ENCODE data around the gene PTGDS.

Gene PTGDS

DNA sequence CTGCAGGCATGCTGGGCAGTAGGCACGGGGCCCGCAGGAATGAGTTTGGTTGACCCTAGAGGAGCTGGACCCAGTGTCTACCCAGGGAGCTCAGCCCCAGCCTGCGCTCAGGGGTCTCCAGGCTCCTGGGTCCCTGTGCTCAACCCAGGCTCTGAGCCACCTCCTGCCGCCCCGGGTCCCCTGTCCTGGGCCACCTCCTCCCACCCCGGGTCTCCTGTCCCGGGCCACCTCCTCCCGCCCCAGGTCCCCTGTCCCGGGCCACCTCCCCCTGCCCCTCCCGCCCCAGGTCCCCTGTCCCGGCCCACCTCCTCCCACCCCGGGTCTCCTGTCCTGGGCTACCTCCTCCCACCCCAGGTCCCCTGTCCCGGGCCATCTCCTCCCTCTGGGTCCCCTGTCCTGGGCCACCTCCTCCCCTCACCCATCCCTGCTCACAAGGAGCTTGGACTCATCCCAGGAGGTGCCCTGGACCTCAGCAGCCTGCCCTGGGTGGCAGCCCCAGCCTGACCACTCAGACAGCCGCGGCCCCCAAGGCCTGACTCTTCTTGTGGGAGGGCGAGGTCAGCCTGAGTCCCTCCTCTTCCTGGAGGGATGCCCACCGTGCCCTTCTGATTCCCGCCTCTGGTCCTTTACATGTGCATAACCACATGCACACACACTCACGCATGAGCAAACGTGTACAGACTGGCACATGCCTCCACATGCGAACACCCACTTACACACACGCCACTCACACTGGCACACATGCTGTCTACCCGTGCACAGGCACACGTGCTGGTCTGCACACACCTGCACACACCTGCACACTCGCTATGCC is 22.8 kb upstream of the PTGDS start:
- no peaks in the 10 kb centered on the region for H3K36me3 ChIP-seq (ENCODE audit: control insufficient read depth in 1 of 2, insufficient read depth in 2 of 2, low read length in 2 of 2)
- no peak overlapping the region for H3K4me3 ChIP-seq (ENCODE audit: low read depth in 1 of 2, low read length in 2 of 2)
- H3K9me3 ChIP-seq (ENCODE audit: control insufficient read depth in 1 of 2, low read length in 2 of 2), result no peaks in the 10 kb centered on the region
- no peak overlapping the region for H3K27ac ChIP-seq (ENCODE audit: low read length)
- peaks cover 0 to 9% of the 10 kb centered on the region in 2 donors for H3K4me1 ChIP-seq (ENCODE audit: control insufficient read depth in 1 of 2, insufficient read depth in 2 of 2, low read length in 2 of 2)
- no peaks in the 10 kb centered on the region for H3K27me3 ChIP-seq (ENCODE audit: low read depth, low read length)

DNA sequence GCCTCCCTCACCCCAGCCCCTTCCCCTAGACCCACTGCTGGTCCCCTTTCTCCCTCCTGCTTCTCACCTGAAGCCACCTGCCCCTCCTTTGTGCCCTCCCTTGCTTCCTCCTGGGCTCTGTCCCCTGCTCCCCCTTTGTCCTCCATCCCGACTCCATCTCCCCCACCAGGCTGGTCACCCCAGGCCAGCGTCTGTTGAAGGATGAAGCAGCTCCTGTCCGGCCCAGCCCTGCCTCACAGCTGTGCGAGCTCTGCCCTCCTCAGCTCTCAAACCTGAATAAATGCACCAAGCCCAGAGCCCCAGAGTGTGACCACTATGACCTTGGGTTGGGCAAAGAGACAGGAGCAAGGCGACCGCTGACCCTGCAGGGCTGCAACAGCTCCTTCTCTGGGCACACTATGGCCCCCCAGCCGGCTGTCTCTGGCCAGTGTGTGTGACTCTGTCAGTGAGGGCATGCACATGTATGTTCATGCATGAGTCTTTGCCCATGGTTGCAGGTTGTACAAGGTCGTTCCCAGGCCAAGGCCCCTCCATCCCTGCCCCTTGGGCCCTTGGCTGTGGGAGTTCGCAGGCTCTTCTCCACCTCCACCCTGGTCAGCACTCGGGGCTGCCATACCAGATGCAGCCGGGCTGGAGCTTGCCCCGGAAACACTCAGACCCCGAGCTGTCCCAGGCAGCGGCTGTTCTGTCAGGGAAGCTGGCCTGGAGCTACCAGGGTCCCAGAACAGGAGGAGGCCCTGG is 21.9 kb upstream of the PTGDS start:
- Histone ChIP-seq H3K36me3 (ENCODE audit: control insufficient read depth in 1 of 2, insufficient read depth in 2 of 2, low read length in 2 of 2) (no peaks in the 10 kb centered on the region), H3K9me3 (ENCODE audit: control insufficient read depth in 1 of 2, low read length in 2 of 2) (no peaks in the 10 kb centered on the region), H3K4me1 (ENCODE audit: control insufficient read depth in 1 of 2, insufficient read depth in 2 of 2, low read length in 2 of 2) (peaks cover 0 to 4% of the 10 kb centered on the region in 2 donors), H3K27me3 (ENCODE audit: low read depth, low read length) (no peaks in the 10 kb centered on the region), H3K4me3 (ENCODE audit: low read depth in 1 of 2, low read length in 2 of 2) (no peak overlapping the region), H3K27ac (ENCODE audit: low read length) (no peak overlapping the region)

DNA sequence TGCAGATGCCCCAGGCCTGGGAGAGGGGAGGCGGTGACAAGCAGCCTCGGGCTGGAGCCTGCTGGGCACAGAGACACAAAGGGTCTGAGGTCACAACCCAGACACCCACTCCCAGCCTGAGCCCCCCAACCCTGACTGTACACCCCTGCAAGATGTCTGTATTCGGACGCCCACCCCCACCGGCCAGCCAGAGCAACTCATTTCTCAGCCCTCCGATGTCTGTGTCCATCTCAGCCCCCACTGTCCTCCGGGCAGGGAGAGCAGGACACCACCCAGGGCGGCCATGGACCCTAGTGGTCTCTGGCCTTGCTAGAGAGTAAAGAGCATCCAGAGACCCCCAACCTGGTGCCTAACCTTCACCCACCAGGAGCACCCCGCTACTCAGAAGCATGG is 21.4 kb upstream of the PTGDS start:
- no peak overlapping the region for H3K27ac ChIP-seq (ENCODE audit: low read length)
- H3K36me3 ChIP-seq (ENCODE audit: control insufficient read depth in 1 of 2, insufficient read depth in 2 of 2, low read length in 2 of 2), result no peaks in the 10 kb centered on the region
- peaks cover 0 to 3% of the 10 kb centered on the region in 2 donors for H3K4me1 ChIP-seq (ENCODE audit: control insufficient read depth in 1 of 2, insufficient read depth in 2 of 2, low read length in 2 of 2)
- H3K4me3 ChIP-seq (ENCODE audit: low read depth in 1 of 2, low read length in 2 of 2), result no peak overlapping the region
- H3K9me3 ChIP-seq (ENCODE audit: control insufficient read depth in 1 of 2, low read length in 2 of 2), result no peaks in the 10 kb centered on the region
- no peaks in the 10 kb centered on the region for H3K27me3 ChIP-seq (ENCODE audit: low read depth, low read length)

DNA sequence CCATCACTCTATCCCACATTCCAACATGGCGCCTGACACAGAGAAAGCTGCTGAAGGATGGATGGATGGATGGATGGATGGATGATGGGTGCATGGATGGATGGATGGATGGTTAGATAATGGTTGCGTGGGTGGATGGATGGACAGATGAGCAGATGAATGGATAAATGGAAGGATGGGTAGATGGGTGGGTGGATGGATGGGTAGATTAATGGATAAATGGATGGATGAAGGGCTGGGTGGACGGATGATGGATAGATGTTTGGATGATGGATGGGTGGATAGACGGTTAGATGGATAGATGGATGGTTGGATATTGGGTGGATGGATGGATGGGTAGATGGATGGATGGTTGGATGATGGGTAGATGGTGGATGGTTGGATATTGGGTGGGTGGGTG is 20.7 kb upstream of the PTGDS start:
- Histone ChIP-seq H3K36me3 (ENCODE audit: control insufficient read depth in 1 of 2, insufficient read depth in 2 of 2, low read length in 2 of 2) (no peaks in the 10 kb centered on the region), H3K9me3 (ENCODE audit: control insufficient read depth in 1 of 2, low read length in 2 of 2) (no peaks in the 10 kb centered on the region), H3K4me1 (ENCODE audit: control insufficient read depth in 1 of 2, insufficient read depth in 2 of 2, low read length in 2 of 2) (peaks cover 0 to 4% of the 10 kb centered on the region in 2 donors), H3K27ac (ENCODE audit: low read length) (no peak overlapping the region), H3K27me3 (ENCODE audit: low read depth, low read length) (no peaks in the 10 kb centered on the region), H3K4me3 (ENCODE audit: low read depth in 1 of 2, low read length in 2 of 2) (no peak overlapping the region)

DNA sequence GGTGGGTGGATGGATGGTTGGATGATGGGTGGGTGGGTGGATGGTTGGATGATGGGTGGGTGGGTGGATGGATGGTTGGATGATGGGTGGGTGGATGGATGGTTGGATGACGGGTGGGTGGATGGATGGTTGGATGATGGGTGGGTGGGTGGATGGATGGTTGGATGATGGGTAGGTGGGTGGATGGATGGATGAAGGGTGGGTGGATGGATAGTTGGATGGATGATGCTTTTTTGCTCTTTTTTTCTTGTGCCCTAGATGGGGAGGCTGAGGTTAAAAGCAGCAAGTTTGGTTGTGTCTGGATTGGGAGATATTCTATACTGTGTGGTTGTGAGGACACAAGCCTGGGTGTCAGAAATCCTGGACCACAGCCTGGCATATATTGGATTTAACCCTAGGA is 19.8 kb upstream of the PTGDS start:
- Histone ChIP-seq H3K4me3 (ENCODE audit: low read depth in 1 of 2, low read length in 2 of 2) (no peak overlapping the region), H3K4me1 (ENCODE audit: control insufficient read depth in 1 of 2, insufficient read depth in 2 of 2, low read length in 2 of 2) (peaks cover 0 to 4% of the 10 kb centered on the region in 2 donors), H3K27me3 (ENCODE audit: low read depth, low read length) (no peaks in the 10 kb centered on the region), H3K36me3 (ENCODE audit: control insufficient read depth in 1 of 2, insufficient read depth in 2 of 2, low read length in 2 of 2) (no peaks in the 10 kb centered on the region), H3K27ac (ENCODE audit: low read length) (no peak overlapping the region), H3K9me3 (ENCODE audit: control insufficient read depth in 1 of 2, low read length in 2 of 2) (no peaks in the 10 kb centered on the region)

DNA sequence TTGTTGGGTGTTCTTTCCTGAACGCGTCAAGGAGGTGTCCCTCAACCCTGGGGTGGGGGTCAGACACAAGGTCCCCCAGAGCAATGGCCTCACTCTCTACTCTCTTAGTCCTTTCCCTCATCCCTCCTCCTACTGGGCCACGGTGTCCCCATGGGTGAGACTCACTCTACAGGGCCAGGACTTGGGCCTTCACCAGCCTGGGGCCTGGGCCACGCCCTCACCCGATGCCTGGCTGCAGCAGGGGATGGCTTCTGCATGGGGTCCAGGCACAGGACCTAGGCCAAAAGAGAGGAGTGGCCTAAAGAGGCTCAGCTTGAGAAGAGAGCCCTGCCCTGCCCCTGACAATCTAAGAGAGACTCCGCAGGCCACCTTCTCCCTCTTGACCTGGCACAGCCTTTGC is 19.4 kb upstream of the PTGDS start:
- Histone ChIP-seq H3K9me3 (ENCODE audit: control insufficient read depth in 1 of 2, low read length in 2 of 2) (no peaks in the 10 kb centered on the region), H3K36me3 (ENCODE audit: control insufficient read depth in 1 of 2, insufficient read depth in 2 of 2, low read length in 2 of 2) (no peaks in the 10 kb centered on the region), H3K27me3 (ENCODE audit: low read depth, low read length) (no peaks in the 10 kb centered on the region), H3K27ac (ENCODE audit: low read length) (no peak overlapping the region), H3K4me3 (ENCODE audit: low read depth in 1 of 2, low read length in 2 of 2) (no peak overlapping the region), H3K4me1 (ENCODE audit: control insufficient read depth in 1 of 2, insufficient read depth in 2 of 2, low read length in 2 of 2) (peaks cover 0 to 4% of the 10 kb centered on the region in 2 donors)

DNA sequence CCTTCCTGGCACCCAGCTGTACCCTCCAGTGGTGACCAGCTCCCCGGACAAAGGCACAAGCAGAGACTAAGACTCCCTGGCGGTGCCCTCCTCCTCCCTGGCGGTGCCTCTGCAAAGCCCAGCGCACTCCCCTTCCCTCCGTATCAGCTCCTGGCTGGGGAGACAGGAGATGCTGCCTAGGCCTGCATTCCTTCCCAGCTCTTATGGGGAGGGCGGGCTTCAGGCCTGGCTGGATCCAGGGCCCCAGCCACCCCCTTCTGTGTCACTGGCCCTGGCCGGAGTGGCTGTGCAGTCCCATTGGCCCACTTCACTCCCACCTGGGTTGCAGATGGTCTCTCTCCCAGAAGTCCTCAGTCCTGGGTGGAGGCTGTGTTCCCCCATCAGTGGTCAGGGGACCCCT is 18.8 kb upstream of the PTGDS start:
- H3K27ac ChIP-seq (ENCODE audit: low read length), result no peak overlapping the region
- no peaks in the 10 kb centered on the region for H3K9me3 ChIP-seq (ENCODE audit: control insufficient read depth in 1 of 2, low read length in 2 of 2)
- H3K36me3 ChIP-seq (ENCODE audit: control insufficient read depth in 1 of 2, insufficient read depth in 2 of 2, low read length in 2 of 2), result no peaks in the 10 kb centered on the region
- H3K4me1 ChIP-seq (ENCODE audit: control insufficient read depth in 1 of 2, insufficient read depth in 2 of 2, low read length in 2 of 2), result peaks cover 0 to 4% of the 10 kb centered on the region in 2 donors
- no peak overlapping the region for H3K4me3 ChIP-seq (ENCODE audit: low read depth in 1 of 2, low read length in 2 of 2)
- H3K27me3 ChIP-seq (ENCODE audit: low read depth, low read length), result no peaks in the 10 kb centered on the region

DNA sequence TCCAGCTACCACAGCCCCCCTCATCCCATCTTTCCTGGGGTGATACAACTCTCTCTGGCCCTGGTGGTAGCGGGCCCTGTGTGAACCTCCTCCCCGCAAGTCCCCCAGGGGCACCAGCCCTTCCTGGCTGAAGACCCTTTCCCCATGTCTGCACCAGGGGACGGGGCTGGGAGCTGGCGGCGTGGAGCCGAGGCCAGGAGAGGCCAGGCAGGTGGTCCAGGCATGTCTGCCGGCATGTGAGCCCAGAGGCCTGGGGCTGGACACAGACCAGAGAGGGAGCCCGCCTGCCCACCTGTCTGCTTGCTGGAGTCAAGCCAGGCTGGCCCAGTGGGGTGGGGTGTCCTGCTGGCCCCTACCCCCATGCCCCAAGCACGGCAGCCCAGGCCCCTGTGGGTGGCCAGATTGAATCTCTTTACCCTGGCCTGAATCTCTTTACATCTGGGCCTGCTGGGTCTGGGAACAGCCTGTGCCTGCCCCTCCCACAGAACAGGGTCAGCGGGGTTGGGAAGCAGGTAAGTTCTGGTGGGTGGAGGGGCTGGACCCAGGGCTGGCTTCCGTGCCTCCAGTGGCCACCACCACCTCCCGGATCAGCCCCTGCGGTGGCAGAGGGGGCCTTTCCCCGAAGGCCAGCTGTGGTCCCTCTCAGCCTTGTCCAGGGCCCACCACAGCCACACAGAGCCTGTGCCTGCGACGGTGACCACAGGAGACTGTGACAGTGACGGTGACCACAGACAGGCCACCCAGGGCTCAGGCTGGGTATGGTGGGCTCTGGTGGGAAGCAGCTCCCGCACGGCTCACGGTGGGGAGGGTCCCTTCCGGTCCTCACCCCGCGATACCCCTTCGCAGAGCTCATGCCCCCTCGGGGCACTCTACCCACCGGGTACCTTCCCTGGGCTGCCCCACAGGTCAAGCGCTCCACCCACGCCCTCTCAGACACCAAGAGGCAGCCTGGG is 18.1 kb upstream of the PTGDS start:
- no peak overlapping the region for H3K27ac ChIP-seq (ENCODE audit: low read length)
- peaks cover 0 to 4% of the 10 kb centered on the region in 2 donors for H3K4me1 ChIP-seq (ENCODE audit: control insufficient read depth in 1 of 2, insufficient read depth in 2 of 2, low read length in 2 of 2)
- no peaks in the 10 kb centered on the region for H3K9me3 ChIP-seq (ENCODE audit: control insufficient read depth in 1 of 2, low read length in 2 of 2)
- H3K4me3 ChIP-seq (ENCODE audit: low read depth in 1 of 2, low read length in 2 of 2), result no peak overlapping the region
- H3K27me3 ChIP-seq (ENCODE audit: low read depth, low read length), result no peaks in the 10 kb centered on the region
- H3K36me3 ChIP-seq (ENCODE audit: control insufficient read depth in 1 of 2, insufficient read depth in 2 of 2, low read length in 2 of 2), result no peaks in the 10 kb centered on the region

DNA sequence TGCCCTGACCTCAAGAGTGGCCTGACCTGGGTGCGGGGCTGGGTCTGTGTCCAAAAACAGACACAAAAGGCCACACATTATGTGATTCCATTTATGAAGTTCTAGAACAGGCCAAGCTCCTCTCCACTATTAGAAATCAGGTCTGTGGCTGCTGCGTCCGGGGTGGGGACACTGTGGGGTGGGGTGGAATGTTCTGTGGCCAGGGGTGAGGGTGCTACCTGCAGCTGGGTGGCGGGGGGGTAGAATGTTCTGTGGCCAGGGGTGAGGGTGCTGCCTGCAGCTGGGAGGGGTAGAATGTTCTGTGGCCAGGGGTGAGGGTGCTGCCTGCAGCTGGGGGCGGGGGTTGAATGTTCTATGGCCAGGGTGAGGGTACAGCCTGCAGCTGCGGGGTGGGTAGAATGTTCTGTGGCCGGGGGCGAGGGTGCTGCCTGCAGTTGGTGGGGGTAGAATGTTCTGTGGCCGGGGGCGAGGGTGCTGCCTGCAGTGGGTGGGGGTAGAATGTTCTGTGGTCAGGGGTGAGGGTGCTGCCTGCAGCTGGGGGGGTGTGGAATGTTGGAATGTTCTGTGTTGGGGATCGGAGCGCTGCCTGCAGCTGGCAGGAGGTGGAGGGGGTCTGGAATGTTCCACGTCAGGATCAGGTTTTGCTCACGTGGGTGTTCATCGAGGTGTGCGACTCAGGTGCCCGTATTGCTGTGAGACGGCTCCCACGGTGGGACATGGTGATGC is 16.9 kb upstream of the PTGDS start:
- H3K36me3 ChIP-seq (ENCODE audit: control insufficient read depth in 1 of 2, insufficient read depth in 2 of 2, low read length in 2 of 2), result no peaks in the 10 kb centered on the region
- H3K9me3 ChIP-seq (ENCODE audit: control insufficient read depth in 1 of 2, low read length in 2 of 2), result no peaks in the 10 kb centered on the region
- H3K4me1 ChIP-seq (ENCODE audit: control insufficient read depth in 1 of 2, insufficient read depth in 2 of 2, low read length in 2 of 2), result peaks cover 0 to 4% of the 10 kb centered on the region in 2 donors
- H3K27ac ChIP-seq (ENCODE audit: low read length), result no peak overlapping the region
- no peaks in the 10 kb centered on the region for H3K27me3 ChIP-seq (ENCODE audit: low read depth, low read length)
- H3K4me3 ChIP-seq (ENCODE audit: low read depth in 1 of 2, low read length in 2 of 2), result no peak overlapping the region

DNA sequence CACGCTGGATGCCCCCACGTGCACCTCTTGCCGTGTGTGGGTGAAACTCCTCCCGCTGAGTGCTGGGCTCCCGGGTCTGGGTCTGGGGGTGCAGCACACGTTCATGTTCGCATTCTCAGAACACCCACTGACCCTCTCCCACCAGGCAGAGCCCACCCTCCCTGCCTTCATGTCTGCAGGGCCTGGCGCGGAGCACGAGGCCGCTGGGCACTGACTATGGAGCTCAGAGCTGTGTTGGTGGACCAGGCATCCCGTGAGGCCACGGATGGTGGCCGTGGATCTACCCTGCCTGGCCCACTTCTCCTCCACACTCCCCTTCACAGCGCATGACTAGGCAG is 16.4 kb upstream of the PTGDS start:
- H3K27ac ChIP-seq (ENCODE audit: low read length), result no peak overlapping the region

More for the DNA sequence above, 16.4 kb upstream of the PTGDS start:
- no peak overlapping the region for H3K4me3 ChIP-seq (ENCODE audit: low read depth in 1 of 2, low read length in 2 of 2)
- H3K4me1 ChIP-seq (ENCODE audit: control insufficient read depth in 1 of 2, insufficient read depth in 2 of 2, low read length in 2 of 2), result peaks cover 0 to 6% of the 10 kb centered on the region in 2 donors
- no peaks in the 10 kb centered on the region for H3K27me3 ChIP-seq (ENCODE audit: low read depth, low read length)
- no peaks in the 10 kb centered on the region for H3K36me3 ChIP-seq (ENCODE audit: control insufficient read depth in 1 of 2, insufficient read depth in 2 of 2, low read length in 2 of 2)
- H3K9me3 ChIP-seq (ENCODE audit: control insufficient read depth in 1 of 2, low read length in 2 of 2), result no peaks in the 10 kb centered on the region
